ENCODE measurements around the gene FIZ1.
A peak's percentile ranks its signal among the peaks of the same experiment; 100 is the strongest.
"Not testable (repeated sequence)": the region's sequence is repeated elsewhere in the genome, so short reads cannot be mapped to it uniquely, and the experiment has no call there.

Gene FIZ1

DNA sequence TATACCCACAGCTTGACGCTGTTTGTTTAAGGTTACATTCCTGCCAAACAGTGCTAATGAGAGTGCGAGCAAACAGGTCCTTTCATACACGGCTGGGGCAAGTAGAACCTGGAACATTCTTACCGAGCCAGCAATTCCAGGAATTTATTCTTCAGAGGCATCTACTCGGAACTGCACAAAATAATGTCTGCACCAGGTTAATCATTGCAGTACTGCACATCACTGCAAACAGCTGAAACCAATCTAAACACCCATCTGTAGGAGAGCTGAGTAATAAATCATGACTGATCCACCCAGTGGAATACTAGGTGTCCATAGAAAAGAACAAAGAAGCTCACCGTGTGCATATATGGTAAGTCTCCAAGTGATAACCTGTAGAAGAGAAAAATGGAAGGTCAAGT is 17.5 kb downstream of the FIZ1 start:
- no peak overlapping the region for H3K27ac Mint-ChIP-seq
- peaks cover 31% of the 10 kb centered on the region for H3K4me1 Mint-ChIP-seq (ENCODE audit: low read depth)
- peaks cover 6% of the 10 kb centered on the region for H3K36me3 Mint-ChIP-seq
- peak overlapping the region; percentile 20 for H3K4me3 Mint-ChIP-seq
- no peaks in the 10 kb centered on the region for H3K27me3 Mint-ChIP-seq
- H3K9me3 Mint-ChIP-seq (ENCODE audit: low read depth) = no peaks in the 10 kb centered on the region

DNA sequence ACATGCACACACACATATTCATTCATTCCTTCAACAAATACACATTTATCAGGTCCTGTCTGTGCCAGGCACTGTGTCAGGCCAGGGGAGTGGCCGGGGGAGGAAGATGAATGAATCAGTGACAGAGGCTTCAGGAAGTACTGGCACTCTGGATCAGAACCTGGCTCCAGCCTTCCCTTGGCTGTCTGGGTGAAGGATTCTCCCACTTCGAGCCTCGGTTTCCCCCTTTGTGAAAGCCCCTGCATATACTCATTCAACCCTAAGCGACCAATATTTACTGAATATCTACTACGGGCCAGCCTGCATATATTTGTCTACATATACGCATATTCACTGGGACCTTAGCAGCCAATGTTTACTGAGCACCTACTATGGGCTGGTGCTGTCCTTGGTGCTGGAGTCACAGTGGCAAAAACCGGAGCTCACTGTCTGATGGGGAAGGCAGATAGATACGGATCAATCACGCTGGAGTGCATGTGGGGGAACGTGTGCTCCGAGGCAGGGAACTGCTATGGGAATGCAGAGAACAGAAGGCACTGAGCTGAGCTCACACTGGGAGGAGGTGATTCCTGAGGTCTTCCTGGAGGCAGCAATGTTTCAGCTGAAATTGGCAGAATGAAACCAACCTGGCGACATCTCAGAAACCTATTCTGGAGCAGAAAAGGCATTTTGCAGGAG is 18.0 kb downstream of the FIZ1 start:
- H3K4me3 Mint-ChIP-seq = peak overlapping the region; percentile 99
- peaks cover 28% of the 10 kb centered on the region for H3K4me1 Mint-ChIP-seq (ENCODE audit: low read depth)
- peak overlapping the region; percentile 59 for H3K27ac Mint-ChIP-seq
- H3K27me3 Mint-ChIP-seq = no peaks in the 10 kb centered on the region
- no peaks in the 10 kb centered on the region for H3K9me3 Mint-ChIP-seq (ENCODE audit: low read depth)
- H3K36me3 Mint-ChIP-seq = peaks cover 8% of the 10 kb centered on the region

DNA sequence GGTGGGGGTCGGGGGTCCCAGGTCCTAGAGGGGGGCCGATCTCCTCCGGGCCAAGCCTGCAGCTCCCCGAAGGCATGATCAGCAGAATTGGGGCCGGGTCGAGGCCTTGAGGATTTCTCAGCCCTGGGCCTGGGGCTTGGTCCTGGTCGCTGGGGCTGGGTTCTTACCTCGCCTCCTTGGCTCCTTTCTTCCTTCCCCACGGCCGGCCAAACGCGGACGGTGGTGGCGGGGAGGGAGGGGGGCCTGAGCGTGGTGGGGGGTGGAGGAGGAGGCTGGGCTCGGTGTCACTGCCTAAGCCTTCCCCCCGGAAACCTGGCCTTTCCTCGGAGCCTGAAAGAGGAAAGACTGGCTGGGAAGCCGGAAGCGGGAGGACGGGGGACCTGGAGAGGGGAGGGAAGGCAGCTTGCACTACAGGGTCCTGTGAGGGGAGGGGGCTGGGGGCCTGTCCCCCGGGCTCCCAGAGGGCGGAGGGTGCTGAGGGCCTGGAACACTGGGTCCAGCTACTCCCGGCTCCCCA is 18.6 kb downstream of the FIZ1 start, which contains the start of gene ZNF579:
ZNF579 (minus strand) TSS at position 221 of the 517 bp plus-strand sequence. CDS start 1,209 bp downstream, outside the sequence.
- Mint-ChIP-seq H3K27ac (peak within 1 kb of the TSS; percentile 96), H3K36me3 (peaks cover 8% of the 10 kb centered on the region), H3K9me3 (ENCODE audit: low read depth) (no peaks in the 10 kb centered on the region), H3K4me1 (ENCODE audit: low read depth) (peaks cover 23% of the 10 kb centered on the region), H3K27me3 (no peaks in the 10 kb centered on the region), H3K4me3 (peak within 1 kb of the TSS; percentile 99)

DNA sequence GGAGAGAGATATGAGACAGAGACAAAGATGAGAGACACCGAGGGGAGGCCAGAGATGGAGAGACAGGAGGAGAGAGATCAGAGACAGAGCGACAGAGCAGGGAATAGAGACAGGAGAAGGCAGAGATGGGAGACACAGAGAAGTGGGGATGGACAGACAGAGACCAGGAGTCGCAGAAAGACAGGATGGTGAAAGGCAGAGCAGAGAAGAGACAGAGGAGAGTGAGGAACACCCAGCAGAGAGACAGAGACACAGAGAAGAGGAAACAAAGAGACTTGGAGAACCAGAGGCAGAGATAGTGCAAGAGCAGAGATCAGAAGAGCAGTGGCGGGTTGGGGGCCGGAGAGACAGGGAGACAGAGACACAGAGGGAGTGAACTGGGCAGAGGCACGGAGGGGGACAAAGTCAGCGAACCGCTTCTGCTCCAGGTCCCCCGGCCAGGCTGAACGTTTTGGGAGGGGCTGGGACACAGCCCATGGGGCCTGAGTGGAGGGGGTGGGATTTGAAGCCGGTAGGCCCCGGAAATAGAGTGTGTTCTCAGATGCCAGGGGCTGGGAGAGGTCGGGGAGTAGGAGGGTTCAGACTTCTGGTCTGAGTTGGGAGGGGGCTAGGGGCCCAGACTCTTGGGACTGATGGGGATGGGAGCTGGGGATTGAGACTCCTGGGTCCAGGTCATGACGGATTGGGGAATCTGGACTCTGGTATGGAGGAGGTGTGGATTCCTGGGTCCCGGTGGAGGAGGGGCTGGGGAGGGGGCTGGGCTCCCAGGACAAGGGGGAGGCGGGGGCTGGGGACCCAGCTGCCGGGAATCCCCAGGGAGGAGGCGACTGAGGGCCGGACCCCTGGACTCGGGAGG is 19.3 kb downstream of the FIZ1 start:
- Mint-ChIP-seq H3K4me3 (peak overlapping the region; percentile 99), H3K36me3 (peaks cover 8% of the 10 kb centered on the region), H3K4me1 (ENCODE audit: low read depth) (peaks cover 18% of the 10 kb centered on the region), H3K27me3 (no peaks in the 10 kb centered on the region), H3K27ac (peak overlapping the region; percentile 96), H3K9me3 (ENCODE audit: low read depth) (no peaks in the 10 kb centered on the region)

DNA sequence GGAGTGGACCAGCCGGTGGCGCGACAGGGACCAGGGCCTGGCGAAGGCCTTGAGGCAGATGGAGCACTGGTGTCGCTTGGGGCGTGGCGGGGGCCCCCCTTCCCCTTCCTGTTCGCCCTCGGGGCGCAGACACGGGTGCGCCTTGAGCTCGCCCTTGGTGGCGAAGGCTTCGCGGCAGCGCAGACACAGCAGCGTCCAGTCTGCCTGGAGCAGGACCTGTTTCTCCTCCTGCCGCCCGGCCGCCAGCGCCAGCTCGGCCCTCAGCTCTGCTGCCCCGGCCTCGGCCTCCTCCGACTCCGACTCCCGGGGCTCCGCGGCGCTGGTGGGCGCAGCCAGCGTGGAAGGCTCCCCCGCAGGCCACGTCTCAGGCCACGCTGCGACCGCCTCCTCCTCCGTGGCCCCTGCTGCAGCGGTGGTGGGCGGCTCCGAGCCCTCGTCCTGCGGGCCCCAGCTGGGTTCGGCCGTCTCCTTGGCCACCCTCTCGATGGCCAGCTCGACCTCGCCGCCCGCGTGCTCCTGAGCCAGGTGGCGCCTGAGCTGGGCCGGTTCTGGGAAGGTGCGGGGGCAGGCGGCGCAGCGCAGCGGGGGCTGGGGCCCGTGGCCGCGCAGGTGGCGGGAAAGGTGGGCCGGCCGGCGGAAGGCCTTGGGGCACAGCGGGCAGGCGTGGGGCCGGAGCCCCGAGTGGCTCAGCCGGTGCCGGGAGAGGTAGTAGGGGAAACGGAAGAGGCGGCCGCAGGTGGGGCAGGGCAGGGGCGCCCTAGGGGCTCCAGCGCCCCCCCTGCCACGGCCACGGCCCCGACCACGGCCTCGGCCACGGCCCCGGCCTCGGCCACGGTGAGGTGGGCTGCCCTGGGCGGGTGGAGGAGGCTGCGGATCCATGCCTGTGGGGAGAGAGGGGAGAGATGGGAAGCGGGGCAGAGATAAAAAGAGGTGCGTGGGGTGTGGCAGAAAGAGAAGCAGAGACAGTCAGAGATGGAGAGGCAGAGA is 20.3 kb downstream of the FIZ1 start:
- Mint-ChIP-seq H3K27ac (peak overlapping the region; percentile 96), H3K9me3 (ENCODE audit: low read depth) (no peaks in the 10 kb centered on the region), H3K4me1 (ENCODE audit: low read depth) (peaks cover 18% of the 10 kb centered on the region), H3K36me3 (peaks cover 8% of the 10 kb centered on the region), H3K27me3 (no peaks in the 10 kb centered on the region), H3K4me3 (peak overlapping the region; percentile 99)

DNA sequence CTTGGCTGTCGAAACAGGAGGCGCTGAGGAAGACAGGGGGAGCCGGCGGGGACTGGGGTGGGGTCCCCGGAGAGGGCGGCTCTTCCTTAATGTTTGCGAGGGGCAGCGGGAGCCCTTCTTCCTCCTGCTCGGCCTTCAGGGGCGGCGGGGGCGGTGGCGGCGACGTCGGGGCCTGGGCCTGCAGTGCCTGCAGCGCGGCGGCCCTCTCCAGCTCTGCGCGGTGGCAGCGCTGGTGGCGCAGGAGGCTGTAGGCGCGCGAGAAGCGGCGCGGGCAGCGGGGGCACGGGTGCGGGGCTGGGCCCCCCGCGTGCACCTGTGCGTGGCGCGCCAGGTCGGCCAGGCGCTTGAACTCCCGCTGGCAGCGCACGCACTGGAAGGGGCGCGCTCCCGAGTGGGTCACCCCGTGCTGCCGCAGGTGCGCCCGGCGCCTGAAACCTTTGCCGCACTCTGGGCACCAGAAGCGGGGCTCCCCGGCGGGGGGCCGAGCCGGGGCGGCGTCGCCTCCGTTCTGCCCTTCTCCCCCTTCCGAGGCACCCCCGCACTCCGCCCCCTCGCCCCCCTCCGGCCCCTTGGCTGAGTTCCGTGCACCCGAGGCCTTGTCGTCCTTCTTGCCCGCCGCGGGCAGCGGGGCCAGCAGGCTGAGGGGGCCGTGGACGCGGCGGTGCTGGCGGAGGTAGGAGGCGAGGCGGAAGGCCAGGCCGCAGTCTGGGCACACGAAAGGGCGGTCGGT is 21.1 kb downstream of the FIZ1 start:
- Mint-ChIP-seq H3K9me3 (ENCODE audit: low read depth) (no peaks in the 10 kb centered on the region), H3K4me1 (ENCODE audit: low read depth) (peaks cover 18% of the 10 kb centered on the region), H3K36me3 (peaks cover 8% of the 10 kb centered on the region), H3K27me3 (no peaks in the 10 kb centered on the region), H3K4me3 (no peak overlapping the region), H3K27ac (no peak overlapping the region)

DNA sequence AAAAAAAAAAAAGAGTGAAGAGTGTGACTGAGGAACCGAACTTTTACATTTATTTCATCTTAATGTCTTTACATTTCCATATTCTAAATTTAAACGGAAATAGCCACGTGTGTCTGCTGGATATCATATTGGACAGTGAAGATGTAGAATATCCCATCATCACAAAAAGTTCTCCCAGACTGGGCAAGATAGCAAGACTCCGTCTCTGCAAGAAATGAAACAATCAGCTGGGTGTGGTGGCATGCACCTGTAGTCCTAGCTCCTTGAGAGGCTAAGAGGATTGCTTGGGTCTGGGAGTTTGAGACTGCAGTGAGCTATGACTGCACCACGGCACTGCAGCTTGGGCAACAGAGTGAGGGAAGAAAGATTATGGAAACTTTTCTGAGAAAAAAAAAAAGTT is 22.6 kb downstream of the FIZ1 start:
- Mint-ChIP-seq H3K27ac (no peak overlapping the region), H3K4me3 (peak overlapping the region; percentile 42)

DNA sequence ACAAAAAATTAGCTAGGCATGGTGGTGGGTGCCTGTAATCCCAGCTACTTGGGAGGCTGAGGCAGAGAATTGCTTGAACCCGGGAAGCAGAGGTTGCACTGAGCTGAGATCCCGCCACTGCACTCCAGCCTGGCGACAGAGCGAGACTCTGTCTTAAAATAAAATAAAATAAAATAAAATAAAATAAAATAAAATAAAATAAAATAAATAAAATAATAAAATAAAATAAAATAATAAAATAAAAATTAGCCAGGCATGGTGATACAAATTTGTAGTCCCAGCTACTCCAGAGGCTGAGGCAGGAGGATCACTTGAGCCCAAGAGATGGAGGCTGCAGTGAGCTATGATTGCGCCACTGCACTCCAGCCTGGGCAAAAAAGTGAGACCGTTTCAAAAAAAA is 25.4 kb downstream of the FIZ1 start:
- H3K36me3 Mint-ChIP-seq; H3K27ac Mint-ChIP-seq; H3K4me1 Mint-ChIP-seq (ENCODE audit: low read depth); H3K4me3 Mint-ChIP-seq; H3K9me3 Mint-ChIP-seq (ENCODE audit: low read depth); H3K27me3 Mint-ChIP-seq: not testable (repeated sequence)

More for the DNA sequence above, 22.6 kb downstream of the FIZ1 start:
- no peaks in the 10 kb centered on the region for H3K9me3 Mint-ChIP-seq (ENCODE audit: low read depth)
- peaks cover 13% of the 10 kb centered on the region for H3K4me1 Mint-ChIP-seq (ENCODE audit: low read depth)
- H3K36me3 Mint-ChIP-seq = peaks cover 8% of the 10 kb centered on the region
- H3K27me3 Mint-ChIP-seq = no peaks in the 10 kb centered on the region

DNA sequence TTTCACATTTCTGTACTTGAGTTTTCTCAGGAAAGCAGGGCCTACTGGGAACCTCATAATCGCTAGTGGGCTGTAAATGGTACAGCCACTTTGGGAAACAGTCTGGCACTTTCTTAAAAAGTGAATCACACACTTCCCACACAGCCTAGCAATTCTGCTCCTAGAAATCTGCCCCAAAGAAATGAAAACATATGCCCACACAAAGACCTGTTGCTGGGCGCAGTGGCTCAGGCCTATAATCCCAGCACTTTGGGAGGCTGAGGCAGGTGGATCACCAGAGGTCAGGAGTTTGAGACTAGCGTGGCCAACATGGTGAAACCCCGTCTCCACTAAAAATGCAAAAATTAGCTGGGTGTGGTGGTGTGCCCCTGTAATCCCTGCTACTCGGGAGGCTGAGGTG is 29.8 kb downstream of the FIZ1 start:
- not testable (repeated sequence) for H3K27ac Mint-ChIP-seq; H3K4me1 Mint-ChIP-seq (ENCODE audit: low read depth); H3K36me3 Mint-ChIP-seq; H3K9me3 Mint-ChIP-seq (ENCODE audit: low read depth); H3K4me3 Mint-ChIP-seq; H3K27me3 Mint-ChIP-seq

DNA sequence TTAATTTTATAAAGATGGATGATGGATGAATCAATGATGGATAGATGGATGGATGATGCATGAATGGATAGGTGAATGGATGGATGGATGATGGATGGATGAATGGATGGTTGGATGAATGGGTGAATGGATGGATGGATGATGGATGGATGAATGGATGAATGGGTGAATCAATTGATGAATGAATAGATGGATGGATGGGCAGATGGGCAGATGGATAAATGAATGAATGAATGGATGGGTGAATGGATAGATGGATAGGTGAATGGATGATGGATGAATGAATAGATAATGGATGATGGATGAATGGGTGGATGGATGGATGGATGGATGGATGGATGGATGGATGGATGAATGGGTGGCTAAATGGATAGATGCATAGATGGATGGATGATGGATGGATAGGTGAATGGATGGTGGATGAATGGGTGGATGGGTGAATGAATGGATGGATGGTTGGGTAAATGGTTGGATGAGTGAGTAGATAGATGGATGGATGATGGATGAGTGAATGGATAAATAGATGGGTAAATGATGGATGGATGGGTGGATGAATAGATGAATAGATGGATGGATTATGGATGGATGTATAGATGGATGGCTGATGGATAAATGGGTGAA is 31.5 kb downstream of the FIZ1 start:
- no peak overlapping the region for H3K27ac Mint-ChIP-seq
- no peaks in the 10 kb centered on the region for H3K4me1 Mint-ChIP-seq (ENCODE audit: low read depth)
- no peak overlapping the region for H3K4me3 Mint-ChIP-seq
- H3K36me3 Mint-ChIP-seq = no peaks in the 10 kb centered on the region
- no peaks in the 10 kb centered on the region for H3K9me3 Mint-ChIP-seq (ENCODE audit: low read depth)
- peaks cover 3% of the 10 kb centered on the region for H3K27me3 Mint-ChIP-seq

DNA sequence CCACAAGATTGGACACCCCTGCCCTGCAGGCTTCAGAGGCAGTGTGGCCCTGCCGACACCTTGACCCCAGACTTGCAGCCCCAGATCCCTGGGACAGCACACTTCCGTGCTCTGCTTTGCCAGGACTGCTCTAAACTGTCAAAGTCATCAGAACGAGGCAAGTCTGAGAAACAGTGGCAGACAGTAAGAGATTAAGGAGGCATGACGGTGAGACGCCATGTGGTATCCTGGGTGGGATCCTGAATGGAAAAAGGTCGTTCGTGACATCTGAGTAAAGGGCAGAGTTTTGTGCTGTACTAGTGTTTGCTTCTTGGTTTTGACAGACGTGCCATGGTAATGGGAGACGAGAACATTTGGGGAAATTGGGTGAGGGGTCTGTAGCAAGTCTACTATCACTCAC is 32.5 kb downstream of the FIZ1 start:
- no peaks in the 10 kb centered on the region for H3K4me1 Mint-ChIP-seq (ENCODE audit: low read depth)
- H3K36me3 Mint-ChIP-seq = no peaks in the 10 kb centered on the region
- H3K9me3 Mint-ChIP-seq (ENCODE audit: low read depth) = no peaks in the 10 kb centered on the region
- no peak overlapping the region for H3K27ac Mint-ChIP-seq
- no peak overlapping the region for H3K4me3 Mint-ChIP-seq
- H3K27me3 Mint-ChIP-seq = peaks cover 3% of the 10 kb centered on the region

DNA sequence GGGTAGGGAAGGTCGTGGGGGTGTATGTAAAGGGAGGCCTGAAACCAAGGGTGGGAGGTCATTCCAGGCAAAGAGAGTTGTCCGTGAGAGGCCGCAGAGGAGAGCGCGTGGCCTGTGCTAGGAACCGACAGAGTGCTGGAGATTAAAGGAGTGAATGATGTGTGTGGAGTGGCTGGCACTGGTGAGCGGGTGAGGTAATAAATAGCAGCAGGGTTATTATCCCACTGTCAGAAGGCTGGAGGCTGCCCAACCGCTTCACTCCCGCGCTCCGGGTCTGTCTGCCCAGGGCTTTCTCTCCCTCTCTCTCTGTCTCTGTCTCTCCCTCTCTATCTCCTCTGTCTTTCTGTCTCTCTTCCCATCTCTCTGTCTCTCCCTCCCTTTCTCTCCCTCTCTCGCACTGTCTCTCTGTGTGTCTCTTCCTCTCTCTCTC is 36.0 kb downstream of the FIZ1 start:
- peaks cover 4% of the 10 kb centered on the region for H3K27me3 Mint-ChIP-seq
- H3K4me1 Mint-ChIP-seq (ENCODE audit: low read depth) = no peaks in the 10 kb centered on the region
- H3K9me3 Mint-ChIP-seq (ENCODE audit: low read depth) = no peaks in the 10 kb centered on the region
- H3K27ac Mint-ChIP-seq = no peak overlapping the region
- H3K36me3 Mint-ChIP-seq = no peaks in the 10 kb centered on the region
- H3K4me3 Mint-ChIP-seq = no peak overlapping the region

DNA sequence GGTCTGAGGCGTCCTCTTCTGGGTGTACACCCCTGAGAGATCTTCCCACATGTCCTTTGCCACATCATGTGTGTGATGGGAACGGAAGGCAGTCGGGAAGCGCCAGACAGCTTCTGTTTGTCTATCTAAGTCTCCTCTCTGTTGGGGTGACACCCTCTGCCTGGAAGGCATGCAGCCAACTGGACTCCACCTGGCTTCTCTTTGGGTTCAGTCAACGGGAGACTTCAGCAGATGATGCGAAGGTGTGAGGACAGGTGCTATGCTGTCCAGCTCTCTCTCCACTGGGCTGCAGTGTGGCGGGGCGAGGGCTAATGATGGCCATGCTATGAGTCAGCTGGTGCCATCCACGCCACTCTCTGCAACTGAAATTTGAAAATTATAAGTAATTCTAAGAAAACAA is 39.6 kb downstream of the FIZ1 start:
- no peaks in the 10 kb centered on the region for H3K36me3 Mint-ChIP-seq
- peaks cover 1% of the 10 kb centered on the region for H3K27me3 Mint-ChIP-seq
- no peaks in the 10 kb centered on the region for H3K9me3 Mint-ChIP-seq (ENCODE audit: low read depth)
- H3K4me3 Mint-ChIP-seq = no peak overlapping the region
- no peak overlapping the region for H3K27ac Mint-ChIP-seq
- no peaks in the 10 kb centered on the region for H3K4me1 Mint-ChIP-seq (ENCODE audit: low read depth)

DNA sequence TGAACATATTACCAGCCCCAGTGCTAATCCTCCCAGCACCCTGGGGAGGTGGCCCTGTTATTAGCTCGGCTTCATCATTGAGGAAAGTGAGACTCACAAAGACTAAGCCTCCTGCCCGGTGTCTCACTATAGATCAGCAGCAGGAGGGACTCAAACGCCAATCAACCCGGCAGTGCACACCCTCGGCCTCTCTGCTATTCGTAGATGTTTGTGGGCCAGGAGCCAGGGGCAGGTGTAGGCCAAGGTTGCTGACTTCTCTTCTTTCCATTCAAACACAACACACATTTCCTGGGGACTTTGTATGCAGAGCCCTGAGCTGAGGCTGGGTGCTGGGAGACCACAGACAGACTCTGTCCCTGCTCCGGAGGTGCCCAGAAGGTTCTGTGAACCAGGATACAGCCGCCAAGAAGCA is 44.6 kb downstream of the FIZ1 start:
- no peak overlapping the region for H3K27ac Mint-ChIP-seq
- H3K4me1 Mint-ChIP-seq (ENCODE audit: low read depth) = no peaks in the 10 kb centered on the region
- H3K36me3 Mint-ChIP-seq = no peaks in the 10 kb centered on the region
- no peaks in the 10 kb centered on the region for H3K27me3 Mint-ChIP-seq
- H3K4me3 Mint-ChIP-seq = no peak overlapping the region
- H3K9me3 Mint-ChIP-seq (ENCODE audit: low read depth) = no peaks in the 10 kb centered on the region
